Cardiac muscle cell (in vitro differentiated cells and primary cell): ENCODE results near the gene C6orf15. TPM values are rescaled to one million over a fixed set of nuclear protein-coding genes. Genes with fewer than 3 reads are reported as not detected.

Source experiments
- DNase-seq, 2 donors: peaks; one replicate each; pipeline versions ENCODE4 v3.0.0 to v3.0.0-alpha.2; 2010 to 2017; ENCODE audit warnings: low read depth in 1 of 2, low spot score in 1 of 2
- H3K27ac ChIP-seq: fragments of 200-600 bp; sonication (generic); 2 replicates; pipeline ENCODE4 v1.5.1; 2016
- H3K27me3 ChIP-seq: fragments of 200-600 bp; sonication (generic); 2 replicates; pipeline ENCODE4 v1.6.0; 2016; ENCODE audit warnings: control low read depth
- H3K36me3 ChIP-seq: fragments of 200-600 bp; sonication (generic); 2 replicates; pipeline ENCODE4 v1.5.1; 2016; ENCODE audit warnings: control low read depth
- H3K4me1 ChIP-seq: fragments of 200-600 bp; sonication (generic); 2 replicates; pipeline ENCODE4 v1.8.1; 2017; ENCODE audit warnings: low read depth, mild to moderate bottlenecking, mixed run types
- H3K4me3 ChIP-seq: fragments of 200-600 bp; sonication (generic); 2 replicates; pipeline ENCODE4 v1.5.1; 2016; ENCODE audit warnings: mild to moderate bottlenecking
- H3K9me3 ChIP-seq: fragments of 200-600 bp; sonication (generic); 2 replicates; pipeline ENCODE4 v1.5.1; 2017; ENCODE audit warnings: low read depth, mild to moderate bottlenecking, control low read depth
- CTCF ChIP-seq: IDR thresholded peaks from 2 replicates; pipeline ENCODE4 v1.5.1; 2012; ENCODE audit warnings: low read depth, mild to moderate bottlenecking, low read length
- polyA plus RNA-seq: library from polyadenylated mRNA; unstranded; fragments of >200 nt; fragmentation: Nextera tagmentation; extraction: Ambion mirVana; gene quantifications from 2 replicates; pipeline ENCODE4 v1.2.1, GENCODE V29; 2016
- total RNA-seq: library from RNA; depleted of rRNA; stranded (reverse); fragments of >200 nt; gene quantifications from 2 replicates; pipeline ENCODE4 v1.2.3, GENCODE V29; 2016

The C6orf15 gene
- total RNA-seq (not detected in 2 replicates), polyA plus RNA-seq (not detected in 2 replicates)

DNA sequence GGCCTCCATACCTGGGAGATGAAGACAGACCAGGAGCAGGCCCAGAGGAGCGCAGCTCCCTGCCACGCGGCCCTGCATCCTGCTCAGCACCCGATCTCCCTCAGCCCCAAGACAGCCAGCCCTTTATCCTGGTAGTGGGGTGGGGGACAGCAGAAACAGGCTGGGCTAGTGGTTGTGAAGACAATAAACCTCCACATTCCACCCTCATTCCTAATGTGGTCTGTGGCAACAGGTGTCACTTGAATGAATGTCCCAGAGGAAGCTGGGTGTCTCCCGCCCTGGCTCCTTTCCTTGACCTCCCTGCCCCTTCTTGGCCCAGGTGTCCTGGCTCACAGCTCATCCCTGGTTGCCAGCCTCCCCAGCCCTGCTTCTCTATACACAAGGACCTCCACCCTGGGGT is at the start of gene C6orf15:
Gene C6orf15, minus strand, starts transcription at position 98 of the 400 bp plus-strand sequence. Its CDS starts 20 bp downstream, at position 78.
- Histone ChIP-seq H3K27ac (no peak within 1 kb of the TSS), H3K4me1 (no peaks in the 10 kb centered on the region), H3K27me3 (peaks cover 4% of the 10 kb centered on the region), H3K4me3 (no peak within 1 kb of the TSS), H3K36me3 (no peaks in the 10 kb centered on the region), H3K9me3 (no peaks in the 10 kb centered on the region)
- TF ChIP-seq CTCF, result no peak
- DNase-seq, result no peak

GRCh38 chr6:31161216-31162126 is 49.1 kb upstream of the C6orf15 start:
- Histone ChIP-seq H3K4me1 (no peaks in the 10 kb centered on the region), H3K9me3 (no peaks in the 10 kb centered on the region), H3K4me3 (no peak overlapping the region), H3K36me3 (no peaks in the 10 kb centered on the region), H3K27ac (no peak overlapping the region), H3K27me3 (no peaks in the 10 kb centered on the region)
- no peak for DNase-seq
- no peak for TF ChIP-seq CTCF

DNA sequence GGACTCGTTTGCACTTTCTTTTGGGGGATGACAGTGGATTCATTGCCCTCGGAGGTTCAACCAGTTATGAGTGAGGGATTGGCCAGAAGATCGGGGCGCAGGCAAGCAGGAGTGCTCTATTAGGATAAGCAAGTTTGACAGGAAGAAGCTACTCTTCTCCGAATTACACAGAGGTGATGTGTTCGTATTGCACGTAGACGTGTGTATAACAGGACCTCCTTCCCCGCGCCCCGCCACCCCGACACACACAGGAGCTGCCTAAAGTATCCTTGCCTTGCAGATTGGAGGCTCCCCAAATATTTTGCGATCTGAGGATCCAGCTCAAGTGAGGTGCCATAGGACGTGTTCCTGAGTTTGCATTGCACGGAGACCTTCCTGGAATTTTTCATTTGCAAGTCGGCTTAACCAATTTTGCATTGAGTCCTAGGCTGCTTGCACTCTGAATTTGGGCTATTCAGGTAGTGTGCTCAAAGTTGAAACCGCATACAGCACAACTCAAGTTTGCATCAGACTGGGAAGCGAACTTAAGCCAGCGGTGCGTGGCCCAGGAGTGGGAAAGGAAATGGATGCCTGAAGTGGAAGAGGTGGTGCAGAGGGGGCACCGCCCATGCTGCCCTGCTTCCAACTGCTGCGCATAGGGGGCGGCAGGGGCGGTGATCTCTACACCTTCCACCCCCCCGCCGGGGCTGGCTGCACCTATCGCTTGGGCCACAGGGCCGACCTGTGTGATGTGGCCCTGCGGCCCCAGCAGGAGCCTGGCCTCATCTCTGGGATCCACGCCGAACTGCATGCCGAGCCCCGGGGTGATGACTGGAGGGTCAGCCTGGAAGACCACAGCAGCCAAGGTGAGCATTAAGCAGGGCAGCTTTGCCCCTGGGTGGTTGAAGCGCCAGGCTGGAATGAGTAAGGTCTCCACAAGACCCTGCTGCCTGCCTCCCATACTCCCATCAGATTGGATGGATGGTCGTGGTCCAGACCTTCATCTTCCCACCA is 46.8 kb upstream of the C6orf15 start:
- Histone ChIP-seq H3K9me3 (no peaks in the 10 kb centered on the region), H3K36me3 (no peaks in the 10 kb centered on the region), H3K27ac (no peak overlapping the region), H3K4me3 (peak overlapping the region; percentile 61), H3K4me1 (no peaks in the 10 kb centered on the region), H3K27me3 (no peaks in the 10 kb centered on the region)
- TF ChIP-seq CTCF, result no peak
- peak in 1 of 2 donors; percentile 23 for DNase-seq

DNA sequence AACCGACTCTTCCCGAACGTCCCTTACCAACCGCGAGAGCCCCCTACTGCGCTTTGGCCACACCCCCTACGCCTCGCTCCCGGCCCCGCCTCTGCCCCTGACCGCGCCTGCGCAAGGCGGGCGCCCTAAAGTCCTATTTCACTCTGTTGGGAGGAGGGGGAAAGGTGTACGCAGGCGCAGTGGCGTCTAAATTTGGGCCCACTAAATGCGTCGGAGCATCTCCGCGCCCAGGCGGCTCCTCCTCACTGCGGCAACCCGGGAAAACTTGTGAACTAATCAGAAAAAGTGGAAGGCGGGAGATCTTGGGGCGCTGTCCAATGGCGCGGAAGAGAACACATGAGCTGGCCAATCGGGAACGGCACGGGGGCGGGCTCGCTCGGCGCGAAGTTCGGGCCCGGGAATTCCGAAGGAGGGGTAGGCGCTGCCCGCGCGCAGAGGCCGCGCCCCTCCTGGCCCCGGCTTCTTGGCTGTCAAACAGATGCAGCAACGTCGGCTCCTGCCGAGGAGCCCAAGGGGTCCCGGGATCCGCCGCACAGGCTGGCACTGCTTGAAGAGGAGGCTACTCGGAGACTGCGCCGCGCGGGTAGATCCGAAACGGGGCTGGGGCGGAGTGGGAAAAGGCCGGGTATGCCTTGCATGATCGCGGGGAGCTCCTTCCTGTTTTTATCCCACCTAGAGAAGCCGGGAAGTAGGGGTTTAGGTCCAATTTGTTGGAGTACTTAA is 45.9 kb upstream of the C6orf15 start, which contains the start of gene TCF19:
Gene TCF19, plus strand, starts transcription at position 450 of the 723 bp plus-strand sequence. CDS start 881 bp downstream, outside the sequence.
- H3K4me3 ChIP-seq, result peak within 1 kb of the TSS; percentile 61
- H3K4me1 ChIP-seq, result no peaks in the 10 kb centered on the region
- no peaks in the 10 kb centered on the region for H3K9me3 ChIP-seq
- no peak for TF ChIP-seq CTCF
- H3K36me3 ChIP-seq, result no peaks in the 10 kb centered on the region
- H3K27ac ChIP-seq, result peak within 1 kb of the TSS; percentile 57
- no peaks in the 10 kb centered on the region for H3K27me3 ChIP-seq
- peak; percentile 99 for DNase-seq
